Ishikawa (cell line): Measurements from ENCODE around the gene PER1.

Source experiments
- CEBPB ChIP-seq: IDR thresholded peaks from 2 replicates; pipeline ENCODE4 v1.6.1; 2012
- CREB1 ChIP-seq: IDR thresholded peaks from 2 replicates; pipeline ENCODE4 v1.6.1; 2012; ENCODE audit warnings: low read depth
- EGR1 ChIP-seq: IDR thresholded peaks from 2 replicates; pipeline ENCODE4 v1.6.1; 2012
- EP300 ChIP-seq: IDR thresholded peaks from 2 replicates; pipeline ENCODE4 v1.6.1; 2012; ENCODE audit warnings: borderline replicate concordance
- FOXM1 ChIP-seq: IDR thresholded peaks from 2 replicates; pipeline ENCODE4 v1.6.1; 2012; ENCODE audit warnings: low read depth, borderline replicate concordance
- MAX ChIP-seq: IDR thresholded peaks from 2 replicates; pipeline ENCODE4 v1.6.1; 2012
- NFIC ChIP-seq: IDR thresholded peaks from 2 replicates; pipeline ENCODE4 v1.6.1; 2012
- RAD21 ChIP-seq: IDR thresholded peaks from 2 replicates; pipeline ENCODE4 v1.6.1; 2012; ENCODE audit warnings: low read depth
- REST ChIP-seq: IDR thresholded peaks from 2 replicates; pipeline ENCODE4 v1.6.1; 2012; ENCODE audit warnings: low read depth, mild to moderate bottlenecking
- TAF1 ChIP-seq: IDR thresholded peaks from 2 replicates; pipeline ENCODE4 v1.6.1; 2012; ENCODE audit warnings: low read depth, mild to moderate bottlenecking
- TCF12 ChIP-seq: IDR thresholded peaks from 2 replicates; pipeline ENCODE4 v1.6.1; 2012; ENCODE audit warnings: low read depth
- TEAD4 ChIP-seq: IDR thresholded peaks from 2 replicates; pipeline ENCODE4 v1.6.1; 2012
- USF1 ChIP-seq: IDR thresholded peaks from 2 replicates; pipeline ENCODE4 v1.6.1; 2012
- YY1 ChIP-seq: IDR thresholded peaks from 2 replicates; pipeline ENCODE4 v1.6.1; 2012; ENCODE audit warnings: low read depth
- ZBTB7A ChIP-seq: IDR thresholded peaks from 2 replicates; pipeline ENCODE4 v1.6.1; 2012; ENCODE audit warnings: low read depth

The PER1 gene

GRCh38 chr17:8091033-8091687 lies 61.0 kb downstream of the PER1 start:
- TF ChIP-seq FOXM1 (no peak), REST (no peak), USF1 (no peak), EGR1 (no peak), TCF12 (no peak), CREB1 (no peak), MAX (no peak), TAF1 (no peak), TEAD4 (no peak), NFIC (no peak), YY1 (no peak), RAD21 (no peak), EP300 (no peak), CEBPB (no peak), ZBTB7A (no peak)
